NCI-H526 (cell line): Measurements from ENCODE around the gene ARL15.

Source experiments
- DNase-seq, 2 experiments: peaks; one replicate each; lab custom pipeline; 2025; lab: John Stamatoyannopoulos, UW

The ARL15 gene

DNA sequence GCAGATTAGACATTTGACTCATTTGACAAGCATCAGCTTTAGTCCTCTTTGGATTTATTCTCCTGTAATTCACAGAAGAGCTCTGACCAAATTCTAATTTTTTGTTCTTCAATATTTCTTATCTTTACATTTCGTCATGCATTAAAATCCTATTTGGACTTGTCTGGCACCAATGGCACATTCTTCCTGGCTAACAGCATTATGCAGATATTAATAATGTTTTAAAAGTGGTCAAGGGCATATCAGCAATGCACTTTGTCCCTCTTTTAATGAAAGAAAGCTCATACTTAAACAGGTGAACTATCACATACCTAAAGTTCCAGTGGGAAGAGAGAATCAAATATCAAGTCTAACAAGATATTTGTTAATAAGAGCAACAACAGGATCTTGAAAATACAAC is 270.4 kb downstream of the ARL15 start:
- no peak for DNase-seq

- DNase-seq = no peak
These were observed 273.2 kb downstream of the ARL15 start for GRCh38 chr5:54037205-54037604.

DNA sequence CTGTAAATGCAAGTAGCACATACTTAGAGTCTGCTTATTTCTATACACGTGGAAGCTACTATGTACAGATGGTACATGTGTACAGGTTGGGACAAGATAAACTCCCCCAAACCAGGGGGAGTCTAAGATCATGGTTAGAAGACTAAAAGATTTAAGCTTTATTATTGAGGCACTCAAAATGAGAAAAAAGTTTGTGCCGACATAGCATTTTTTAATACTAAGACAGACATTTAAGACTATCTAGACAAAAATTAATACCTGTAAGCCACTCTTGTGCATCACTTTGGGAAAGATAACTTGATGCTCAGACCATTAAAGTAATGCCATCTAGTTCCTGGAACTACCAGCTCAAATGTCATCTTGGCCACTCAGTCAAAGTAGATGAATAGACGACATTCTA is 279.4 kb downstream of the ARL15 start:
- no peak for DNase-seq

- DNase-seq = no peak
These were observed 285.9 kb downstream of the ARL15 start for GRCh38 chr5:54024466-54024865.

DNA sequence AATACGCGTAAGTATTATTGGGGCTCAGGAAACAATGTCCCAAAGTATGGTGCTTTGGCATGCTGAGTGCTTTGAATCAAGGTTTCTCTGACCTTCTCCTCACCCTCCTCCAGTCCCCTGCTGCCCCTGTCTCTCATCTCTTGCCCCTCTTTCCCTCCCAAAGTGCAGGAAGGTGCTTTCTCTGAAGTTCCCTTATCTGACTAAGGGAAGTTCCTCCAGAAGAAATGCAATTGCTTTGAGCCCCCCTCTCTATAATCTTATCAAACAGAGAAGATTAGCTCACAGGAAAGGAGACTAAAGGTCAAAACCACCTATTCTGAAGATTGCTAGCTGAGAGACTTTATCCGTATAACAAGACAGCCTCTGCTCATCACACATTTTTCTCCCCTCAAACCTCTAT is 288.1 kb downstream of the ARL15 start:
- DNase-seq = no peak

GRCh38 chr5:54021431-54022164 is 288.8 kb downstream of the ARL15 start:
- no peak for DNase-seq

DNA sequence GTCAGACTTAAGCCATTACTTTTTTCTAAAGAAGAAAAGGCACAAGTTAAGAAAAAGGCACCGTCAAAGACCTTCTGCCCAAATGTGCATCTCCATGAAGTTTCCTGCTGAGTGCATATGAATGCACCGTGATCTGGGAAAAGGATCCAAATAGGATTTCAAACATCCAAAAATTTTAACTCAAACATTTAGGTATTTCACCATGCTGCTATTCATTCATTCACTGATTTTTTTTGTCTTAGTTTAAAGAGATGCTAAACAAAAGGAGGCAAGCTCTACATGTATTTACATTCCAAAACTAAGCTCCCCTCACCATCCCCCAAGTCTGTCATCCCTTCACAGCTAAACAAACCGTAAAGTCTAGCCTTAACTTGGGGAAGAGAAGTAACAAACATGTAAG is 291.9 kb downstream of the ARL15 start:
- no peak for DNase-seq

DNA sequence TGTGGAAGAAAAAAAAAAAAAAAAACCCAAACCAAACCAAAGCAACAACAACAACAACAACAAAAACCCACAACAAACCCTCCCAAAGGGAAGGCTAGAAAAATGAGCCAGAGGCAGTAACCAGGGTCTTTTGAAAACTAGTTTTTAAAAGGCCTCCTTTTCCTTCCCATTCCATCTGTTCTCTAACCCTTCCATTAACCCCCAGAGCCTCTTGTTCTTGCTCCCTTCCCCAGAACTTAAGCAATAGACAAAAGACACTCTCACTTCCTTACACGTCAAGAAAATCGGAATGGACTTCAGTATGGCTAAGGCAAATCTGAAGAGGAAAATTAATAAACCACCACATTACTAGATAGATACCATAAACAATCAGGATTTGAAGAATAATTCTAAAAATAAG is 292.8 kb downstream of the ARL15 start:
- no peak for DNase-seq

GRCh38 chr5:54013556-54014194 is 296.7 kb downstream of the ARL15 start:
- no peak for DNase-seq

DNA sequence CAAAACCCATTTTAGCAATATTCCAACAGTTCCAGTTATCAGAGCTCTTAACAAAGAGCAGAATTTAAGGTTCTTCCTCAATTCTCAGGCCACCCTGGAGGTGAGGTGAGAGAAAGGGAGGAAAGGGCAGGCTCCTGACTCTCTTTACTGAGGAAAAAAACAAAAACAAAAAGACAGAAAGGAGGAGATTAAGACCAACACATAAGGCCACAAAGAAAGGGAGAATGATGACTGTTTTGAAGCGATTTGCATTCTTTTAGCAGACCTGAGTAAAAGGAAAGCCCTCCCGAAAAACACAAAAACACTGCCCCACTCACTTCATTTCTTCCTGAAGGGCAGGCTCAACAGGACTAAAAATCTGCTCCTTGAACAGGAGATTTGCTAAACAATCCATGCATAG is 300.5 kb downstream of the ARL15 start:
- no peak for DNase-seq

DNA sequence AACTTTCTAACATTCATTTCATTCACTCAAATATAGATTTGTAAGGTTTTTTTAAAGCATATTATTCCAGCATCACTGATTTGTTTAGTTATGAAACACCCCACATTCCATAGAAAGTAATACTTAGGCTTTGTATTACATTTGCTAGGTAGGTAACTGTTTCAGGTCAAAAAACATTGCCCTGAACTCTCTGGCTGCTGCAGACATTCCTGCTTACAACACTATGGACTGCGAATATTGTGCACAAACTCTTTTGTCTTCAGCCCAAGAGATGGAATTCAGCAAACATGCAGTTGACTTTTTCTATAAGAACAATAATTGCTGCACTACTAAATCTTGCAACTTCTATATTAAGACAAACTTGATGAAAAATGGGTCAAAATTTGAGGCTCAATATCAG is 301.0 kb downstream of the ARL15 start:
- DNase-seq = no peak

GRCh38 chr5:54007827-54008777 is 302.3 kb downstream of the ARL15 start:
- DNase-seq = no peak

GRCh38 chr5:54004697-54005096 is 305.7 kb downstream of the ARL15 start:
- no peak for DNase-seq

- no peak for DNase-seq
These were observed 307.6 kb downstream of the ARL15 start for GRCh38 chr5:54002779-54003178.

GRCh38 chr5:54001976-54002775 is 308.2 kb downstream of the ARL15 start:
- DNase-seq = no peak

DNA sequence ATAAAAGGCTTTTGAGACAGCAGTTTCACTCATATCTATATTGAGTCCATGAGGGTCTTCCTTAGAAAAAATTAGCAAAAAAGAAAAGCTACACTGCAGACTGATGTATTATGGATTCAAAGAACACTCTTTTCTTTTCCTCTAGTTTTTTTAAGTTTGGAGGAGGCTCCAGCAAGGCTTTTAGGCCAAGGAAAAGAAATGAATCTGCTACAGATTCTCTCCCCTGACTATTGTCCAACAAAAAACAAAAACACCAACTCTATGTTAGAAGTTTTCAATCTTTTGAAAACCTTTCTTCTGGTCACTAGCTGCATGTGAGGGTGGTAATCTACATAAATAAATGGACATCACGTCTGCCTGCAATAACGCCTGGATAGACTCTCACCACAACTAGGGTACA is 310.4 kb downstream of the ARL15 start:
- no peak for DNase-seq

GRCh38 chr5:53997736-53998627 is 312.4 kb downstream of the ARL15 start:
- DNase-seq = no peak

DNA sequence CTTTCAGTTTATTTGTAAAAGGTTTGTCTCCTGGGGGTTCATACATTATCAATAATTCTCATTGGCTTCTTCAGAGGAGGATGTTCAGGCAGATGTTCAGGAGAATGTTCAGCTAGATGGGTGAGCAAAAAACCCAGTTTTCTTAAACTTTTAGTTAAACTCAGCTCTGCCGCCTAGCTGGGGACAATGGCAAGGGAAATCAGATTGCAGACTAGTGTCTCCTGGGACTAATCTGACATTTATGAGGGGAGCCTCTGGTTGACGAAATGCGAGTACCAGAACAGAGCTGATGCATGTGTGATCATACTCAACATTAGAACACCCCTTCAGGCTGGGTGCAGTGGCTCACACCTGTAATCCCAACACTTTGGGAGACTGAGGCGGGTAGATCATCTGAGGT is 314.4 kb downstream of the ARL15 start:
- no peak for DNase-seq

DNA sequence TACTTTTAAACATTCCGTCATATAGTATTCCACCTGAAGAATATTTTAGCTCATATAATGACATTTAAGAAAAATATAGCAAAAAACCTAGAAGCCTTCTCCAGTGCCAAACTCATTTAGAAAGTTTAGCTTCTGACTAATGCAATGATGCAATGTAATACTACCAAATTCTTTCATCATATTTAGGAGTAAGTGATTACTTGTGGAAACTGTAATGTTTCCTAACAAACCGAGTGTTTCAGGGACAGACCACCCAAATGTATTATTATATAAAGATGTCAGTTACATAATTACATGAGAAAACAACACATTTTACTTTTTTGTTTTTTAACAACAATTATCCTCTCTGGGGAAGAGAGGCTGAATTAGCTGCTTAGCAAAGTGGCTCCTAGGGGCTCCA is 316.2 kb downstream of the ARL15 start:
- DNase-seq = no peak

DNA sequence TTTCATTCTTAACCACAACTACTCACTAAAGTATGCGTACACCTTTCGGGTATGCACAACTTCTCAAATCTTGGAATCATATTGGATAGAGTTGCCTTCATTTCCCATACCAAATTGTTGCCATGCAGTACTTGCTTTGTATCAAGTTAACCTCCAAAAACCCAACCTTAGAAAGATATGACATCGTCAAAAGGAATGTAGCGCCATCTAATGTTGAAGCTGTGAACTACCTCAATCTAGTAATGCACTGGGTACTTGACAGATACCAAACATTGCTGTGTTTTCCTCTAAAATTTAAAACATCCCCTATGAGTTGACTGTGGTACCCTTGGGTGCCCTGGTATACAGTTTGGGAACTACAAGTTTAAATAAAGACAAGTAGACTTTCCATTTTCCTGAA is 318.4 kb downstream of the ARL15 start:
- peak; percentile 1 to 43 for DNase-seq

DNA sequence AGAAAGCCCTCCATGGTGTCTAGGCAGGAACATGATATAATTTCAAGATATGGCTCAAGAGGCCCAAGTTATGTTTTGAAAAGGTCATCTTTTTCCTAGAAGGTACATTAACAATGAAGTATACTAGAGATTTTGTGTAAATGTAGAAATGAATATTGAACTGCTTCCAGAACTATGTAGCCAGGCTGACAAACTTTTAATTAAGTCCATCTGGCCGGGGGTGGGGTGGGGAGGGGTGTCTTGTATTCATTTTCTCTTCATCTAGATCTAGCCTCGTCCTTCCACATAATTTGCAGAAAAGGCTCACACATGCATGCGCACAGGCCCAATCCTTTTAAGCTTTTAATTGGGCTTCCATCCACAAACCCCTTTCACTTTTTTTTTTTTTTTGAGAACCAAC is 323.3 kb downstream of the ARL15 start:
- DNase-seq = no peak
